ENCODE results near the gene TRIM2. TPM values are rescaled to one million over a fixed set of nuclear protein-coding genes. Genes with fewer than 3 reads are reported as not detected.

Gene TRIM2
- total RNA-seq, 2 donors from 2014 or later = 31.3 to 42.0 TPM

DNA sequence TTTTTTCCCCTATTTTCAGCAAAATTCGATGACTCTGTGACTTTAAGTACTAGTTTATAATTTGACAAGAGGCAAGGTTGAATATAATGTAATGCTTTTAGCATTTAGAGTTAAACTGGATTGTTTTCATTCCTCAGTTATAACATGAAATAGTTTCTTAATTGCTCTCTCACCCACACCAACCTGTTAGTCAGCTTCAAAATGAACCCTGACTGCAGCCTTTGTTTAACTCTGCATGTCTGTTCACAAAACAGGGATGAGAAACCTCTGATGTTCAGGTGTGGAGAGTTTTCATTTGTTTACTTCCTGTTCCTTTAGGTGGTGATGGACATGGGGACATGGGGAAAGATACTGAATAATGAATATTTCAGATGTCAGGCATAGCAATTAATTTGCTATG lies 90.4 kb downstream of the TRIM2 start:
- peak overlapping the region; percentile 14 to 63 (median 49) for H3K27ac ChIP-seq
- TF ChIP-seq CTCF (IDR thresholded peaks at IDR 0.05) (no peak), POLR2A (IDR thresholded peaks at IDR 0.05) (no peak)
- H3K36me3 ChIP-seq (replicated peaks in 1 of 2; ENCODE audit: insufficient read depth in 1 of 2, low read depth in 2 of 2) = no peaks in the 10 kb centered on the region
- DNase-seq (peak in 1 of 4 donors; percentile 22), ATAC-seq (peak; percentile 84)
- WGBS, 2 donors = 41 to 58% methylated on average over 1 of the region's 1 CpG
- H3K4me3 ChIP-seq = no peak overlapping the region
- no peaks in the 10 kb centered on the region for H3K9me3 ChIP-seq
- peaks cover 14% of the 10 kb centered on the region for H3K4me1 ChIP-seq
- intact Hi-C loops (cut with DNase I) = no loop called here
- no peaks in the 10 kb centered on the region for H3K27me3 ChIP-seq

- DNase-seq = peak in 3 of 4 donors; percentile 4 to 24 (median 16)
- 86 to 90% methylated on average over 26 to 38 of the region's 40 CpGs for WGBS, 2 donors
Measured at GRCh38 chr4:153295131-153295755, 91.0 kb downstream of the TRIM2 start.

GRCh38 chr4:153296040-153296823 lies 92.0 kb downstream of the TRIM2 start:
- intact Hi-C loops (cut with DNase I) = no loop called here
- TF ChIP-seq CTCF (IDR thresholded peaks at IDR 0.05) (no peak), POLR2A (IDR thresholded peaks at IDR 0.05) (no peak)
- Histone ChIP-seq H3K36me3 (replicated peaks in 1 of 2; ENCODE audit: insufficient read depth in 1 of 2, low read depth in 2 of 2) (no peaks in the 10 kb centered on the region), H3K27me3 (no peaks in the 10 kb centered on the region), H3K4me3 (no peak overlapping the region), H3K9me3 (no peaks in the 10 kb centered on the region), H3K27ac (no peak overlapping the region), H3K4me1 (peaks cover 14% of the 10 kb centered on the region)
- ATAC-seq (no peak), DNase-seq (no peak)
- WGBS, 2 donors = 70 to 77% methylated on average over 11 of the region's 11 CpGs

More at GRCh38 chr4:153295131-153295755, 91.0 kb downstream of the TRIM2 start:
- Histone ChIP-seq H3K9me3 (no peaks in the 10 kb centered on the region), H3K27me3 (no peaks in the 10 kb centered on the region), H3K4me3 (no peak overlapping the region), H3K4me1 (peaks cover 14% of the 10 kb centered on the region), H3K36me3 (replicated peaks in 1 of 2; ENCODE audit: insufficient read depth in 1 of 2, low read depth in 2 of 2) (no peaks in the 10 kb centered on the region), H3K27ac (peak overlapping the region; percentile 11 to 63 (median 36))
- TF ChIP-seq POLR2A (IDR thresholded peaks at IDR 0.05) (no peak), CTCF (IDR thresholded peaks at IDR 0.05) (peak in 2 of 7 experiments; percentile 15)
- intact Hi-C loops (cut with DNase I) = no loop called here
- peak; percentile 67 for ATAC-seq

DNA sequence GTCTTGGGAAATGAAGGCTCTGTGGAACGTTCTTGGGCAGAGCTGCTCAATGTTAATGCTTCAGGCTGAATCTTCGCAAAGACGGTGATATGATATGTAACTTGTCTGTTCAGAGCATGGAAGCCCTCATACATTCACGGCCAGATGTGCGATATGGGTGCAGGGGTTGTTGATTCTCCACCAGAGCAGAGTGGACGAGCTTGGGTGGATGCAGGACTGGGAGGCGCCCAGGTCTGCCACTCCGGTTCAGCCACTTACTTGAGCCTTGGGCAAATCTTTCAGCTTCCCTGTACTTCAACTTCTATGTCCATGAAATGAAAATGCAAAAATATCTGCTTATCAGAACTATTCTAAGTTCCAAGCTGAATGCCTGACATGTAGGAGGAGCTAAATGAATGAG lies 92.9 kb downstream of the TRIM2 start:
- Histone ChIP-seq H3K9me3 (no peaks in the 10 kb centered on the region), H3K36me3 (replicated peaks in 1 of 2; ENCODE audit: insufficient read depth in 1 of 2, low read depth in 2 of 2) (no peaks in the 10 kb centered on the region), H3K27me3 (no peaks in the 10 kb centered on the region), H3K27ac (peak overlapping the region in 1 of 4 donors; percentile 12), H3K4me1 (peaks cover 14% of the 10 kb centered on the region), H3K4me3 (no peak overlapping the region)
- WGBS, 2 donors = 82 to 94% methylated on average over 8 of the region's 8 CpGs
- TF ChIP-seq POLR2A (IDR thresholded peaks at IDR 0.05) (no peak), CTCF (IDR thresholded peaks at IDR 0.05) (no peak)
- ATAC-seq (no peak), DNase-seq (no peak)
- intact Hi-C loops (cut with DNase I) = no loop called here

All from body of pancreas (tissue), 4 donors.